Measurements from ENCODE around the gene SAMD4A. TPM values are rescaled to one million over a fixed set of nuclear protein-coding genes. Genes with fewer than 3 reads are reported as not detected.

Gene SAMD4A
- total and polyA plus RNA-seq, 2 of the 4 experiments (the other 2 are of a cell fraction): 22.9 to 38.2 TPM

DNA sequence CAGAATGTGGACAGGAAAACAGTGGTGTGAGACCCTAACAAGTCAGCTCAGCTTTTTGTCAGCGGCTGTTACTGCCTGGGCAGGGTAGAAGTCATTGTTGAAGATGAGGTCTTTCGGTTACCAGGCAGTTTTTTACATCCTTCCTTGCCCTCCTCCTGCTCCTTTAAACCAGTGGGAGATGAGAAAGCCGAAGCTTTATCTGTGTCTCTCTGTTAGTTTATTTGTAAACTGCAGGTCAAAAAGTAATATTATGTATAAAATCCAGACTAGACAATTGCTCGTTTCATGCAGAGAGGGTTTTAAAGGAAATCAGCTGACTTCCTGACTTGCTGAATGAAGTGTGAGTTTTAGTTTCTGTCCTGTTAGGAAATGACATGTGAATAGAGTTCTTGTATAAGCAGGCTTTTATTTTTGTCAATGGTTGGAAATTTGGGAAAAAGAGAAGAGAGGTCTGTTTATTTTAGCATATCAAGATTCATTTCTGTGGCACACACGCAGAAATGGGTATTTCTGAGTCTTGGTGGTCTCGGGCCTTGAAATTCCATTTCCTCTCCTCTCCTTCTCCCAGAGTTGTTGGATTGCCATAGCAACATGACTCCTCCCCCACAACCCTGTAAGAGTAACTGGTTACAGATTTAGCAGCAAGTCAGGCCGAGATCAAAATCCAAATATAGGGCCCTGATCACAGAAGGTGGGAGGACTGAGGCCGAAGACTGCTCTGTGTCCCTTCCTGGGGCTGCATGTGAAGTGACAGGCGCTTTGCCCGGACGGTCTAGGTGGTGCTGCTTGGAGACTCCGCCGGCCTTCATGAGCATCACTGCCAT, 60.8 kb downstream of the SAMD4A start:
- Histone ChIP-seq H3K27ac (ENCODE audit: insufficient read depth, low read length) (peak overlapping the region; percentile 97), H3K56ac (ENCODE audit: extremely low read depth, insufficient read depth, low read length) (peak overlapping the region; percentile 35; the same call in 1 of the 2 replicates), H3K9me1 (ENCODE audit: insufficient read depth, low read length) (peaks cover 31% of the 10 kb centered on the region), H2AFZ (replicated peaks; ENCODE audit: low read length, poor library complexity) (peak overlapping the region; percentile 33), H3K79me1 (ENCODE audit: low read depth in 1 of 2, low read length in 2 of 2) (peaks cover 29 to 89% of the 10 kb centered on the region in 2 experiments), H3K4ac (ENCODE audit: low read depth, low read length) (peak overlapping the region; percentile 82), H3K14ac (replicated peaks; ENCODE audit: low read depth, low read length) (peak overlapping the region; percentile 95), H3K9ac (ENCODE audit: low read depth, low read length) (peak overlapping the region; percentile 88), H4K5ac (ENCODE audit: low read depth, low read length) (peak overlapping the region; percentile 79), H2AK9ac (replicated peaks; ENCODE audit: low read depth, low read length, poor library complexity) (no peak overlapping the region), H3K36me3 (ENCODE audit: control insufficient read depth, insufficient read depth, low read length) (no peaks in the 10 kb centered on the region; the same call in 1 of the 2 replicates), H4K91ac (ENCODE audit: insufficient read depth, low read depth, low read length) (peak overlapping the region; percentile 47), H2AK5ac (ENCODE audit: low read depth, low read length) (peak overlapping the region; percentile 87), H3K9me3 (ENCODE audit: control insufficient read depth, insufficient read depth, low read length) (no peaks in the 10 kb centered on the region), H2BK15ac (ENCODE audit: low read depth, low read length) (peak overlapping the region; percentile 93), H3K18ac (ENCODE audit: low read depth, low read length) (peak overlapping the region; percentile 95), H3K23ac (ENCODE audit: low read depth, low read length) (peak overlapping the region; percentile 75), H3K4me2 (ENCODE audit: low read depth, low read length) (peak overlapping the region; percentile 97), H2BK5ac (ENCODE audit: low read depth, low read length, poor library complexity, severe bottlenecking) (peak overlapping the region; percentile 92), H2BK20ac (ENCODE audit: low read depth, low read length) (peak overlapping the region; percentile 77), H3K27me3 (ENCODE audit: control insufficient read depth, insufficient read depth, low read length) (no peaks in the 10 kb centered on the region), H3K4me1 (ENCODE audit: control insufficient read depth, insufficient read depth, low read length) (peaks cover 26% of the 10 kb centered on the region), H4K20me1 (ENCODE audit: insufficient read depth, low read length) (peaks cover 34% of the 10 kb centered on the region), H4K8ac (ENCODE audit: low read depth in 2 of 2, low read length in 2 of 2) (peak overlapping the region; percentile 15 to 76; a peak in 3 of 4 replicates), H3K4me3 (ENCODE audit: insufficient read depth, low read depth, low read length) (no peak overlapping the region), H2BK120ac (ENCODE audit: low read depth, low read length) (peak overlapping the region; percentile 85)
- DNase-seq: peak; percentile 69
- intact Hi-C loops (cut with micrococcal nuclease) (loop anchor here (5.0 kb wide), 2 partner anchors 60 to 145 kb away; partner anchors contain the start of gene SAMD4A), dilution Hi-C loops (cut with HindIII; ENCODE audit: low sequenced_read_pairs, unreplicated experiment) (no loop called here), in situ Hi-C loops (cut with MboI; ENCODE audit: low sequenced_read_pairs) (no loop called here)
- TF ChIP-seq RFX5 (IDR thresholded peaks at IDR 0.05; ENCODE audit: low read depth, low read length) (0 out of 2 replicates have a peak, but pooled peaks have one; percentile 3), RAD21 (IDR thresholded peaks at IDR 0.05; ENCODE audit: low read length) (no peak)
- TF ChIP-seq, protein P1, sequence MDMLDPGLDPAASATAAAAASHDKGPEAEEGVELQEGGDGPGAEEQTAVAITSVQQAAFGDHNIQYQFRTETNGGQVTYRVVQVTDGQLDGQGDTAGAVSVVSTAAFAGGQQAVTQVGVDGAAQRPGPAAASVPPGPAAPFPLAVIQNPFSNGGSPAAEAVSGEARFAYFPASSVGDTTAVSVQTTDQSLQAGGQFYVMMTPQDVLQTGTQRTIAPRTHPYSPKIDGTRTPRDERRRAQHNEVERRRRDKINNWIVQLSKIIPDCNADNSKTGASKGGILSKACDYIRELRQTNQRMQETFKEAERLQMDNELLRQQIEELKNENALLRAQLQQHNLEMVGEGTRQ (IDR thresholded peaks at IDR 0.05; ENCODE audit: low read depth, low read length): 0 out of 2 replicates have a peak, but pooled peaks have one; percentile 18
- WGBS, 2 experiments (ENCODE audit: extremely low coverage in 2 of 2, insufficient read length in 1 of 2): 43% methylated on average over 4 of the region's 13 CpGs; no CpG with 5 or more reads in 1 of the 2 experiments
- ATAC-seq (ENCODE audit: low read depth): peak; percentile 51
- ChIA-PET POLR2A (ENCODE audit: unreplicated experiment) (no interaction called here), CTCF (interaction anchor here (1.3 kb wide), 1 partner anchor 12 kb away, joined by 3 read pairs; no protein-coding TSS in a partner anchor)
- BruUV-seq (replicated peaks): no TSS peak
